Esophagus (tissue), 2 donors: ENCODE measurements around the gene FAM78A. TPM values are rescaled to one million over a fixed set of nuclear protein-coding genes. Genes with fewer than 3 reads are reported as not detected.

Source experiments
- H3K27ac ChIP-seq, 2 donors: one replicate each; pipeline ENCODE4 v1.5.1; 2013; ENCODE audit warnings: low read depth in 2 of 2, mild to moderate bottlenecking in 2 of 2, inconsistent platforms in 1 of 2, low read length in 1 of 2, moderate library complexity in 1 of 2
- H3K27me3 ChIP-seq, 2 donors: one replicate each; pipeline ENCODE4 v1.6.1; 2013; ENCODE audit warnings: low read length in 2 of 2, control low read depth in 1 of 2, mild to moderate bottlenecking in 1 of 2; ENCODE audit not compliant: insufficient read depth in 2 of 2, control insufficient read depth in 1 of 2
- H3K36me3 ChIP-seq, 2 donors: one replicate each; pipeline ENCODE4 v1.6.1; 2013; ENCODE audit warnings: low read length in 1 of 2; ENCODE audit not compliant: control insufficient read depth in 2 of 2, insufficient read depth in 2 of 2
- H3K4me1 ChIP-seq, 2 donors: one replicate each; pipeline ENCODE4 v1.6.1; 2013; ENCODE audit warnings: low read length in 1 of 2; ENCODE audit not compliant: control insufficient read depth in 2 of 2, insufficient read depth in 2 of 2
- H3K4me3 ChIP-seq, 2 donors: one replicate each; pipeline ENCODE4 v1.5.1; 2013; ENCODE audit warnings: low read length in 2 of 2, mild to moderate bottlenecking in 2 of 2, low read depth in 1 of 2, moderate library complexity in 1 of 2
- H3K9me3 ChIP-seq, 2 donors: one replicate each; pipeline ENCODE4 v1.6.1; 2013; ENCODE audit warnings: mild to moderate bottlenecking in 2 of 2, low read depth in 1 of 2, low read length in 1 of 2, moderate library complexity in 1 of 2; ENCODE audit not compliant: control insufficient read depth in 2 of 2, insufficient read depth in 1 of 2
- WGBS, 2 donors: extraction: QIAGEN DNeasy Blood & Tissue Kit; methylation state at CpG; one replicate each; pipeline ENCODE4 v1.1.7; 2013; 5-methylcytosine and 5-hydroxymethylcytosine counted together
- polyA plus RNA-seq, 2 donors: library from polyadenylated mRNA; stranded (reverse); fragments of 200-250 nt; gene quantifications; one replicate each; pipeline ENCODE4 v1.2.3, GENCODE V29; 2013
- donor health status: healthy with polysubstance abuse.
- donor health status: Bipolar disorder and iron deficiency.

Gene FAM78A
- polyA plus RNA-seq, 2 donors = 0.62 to 0.86 TPM

DNA sequence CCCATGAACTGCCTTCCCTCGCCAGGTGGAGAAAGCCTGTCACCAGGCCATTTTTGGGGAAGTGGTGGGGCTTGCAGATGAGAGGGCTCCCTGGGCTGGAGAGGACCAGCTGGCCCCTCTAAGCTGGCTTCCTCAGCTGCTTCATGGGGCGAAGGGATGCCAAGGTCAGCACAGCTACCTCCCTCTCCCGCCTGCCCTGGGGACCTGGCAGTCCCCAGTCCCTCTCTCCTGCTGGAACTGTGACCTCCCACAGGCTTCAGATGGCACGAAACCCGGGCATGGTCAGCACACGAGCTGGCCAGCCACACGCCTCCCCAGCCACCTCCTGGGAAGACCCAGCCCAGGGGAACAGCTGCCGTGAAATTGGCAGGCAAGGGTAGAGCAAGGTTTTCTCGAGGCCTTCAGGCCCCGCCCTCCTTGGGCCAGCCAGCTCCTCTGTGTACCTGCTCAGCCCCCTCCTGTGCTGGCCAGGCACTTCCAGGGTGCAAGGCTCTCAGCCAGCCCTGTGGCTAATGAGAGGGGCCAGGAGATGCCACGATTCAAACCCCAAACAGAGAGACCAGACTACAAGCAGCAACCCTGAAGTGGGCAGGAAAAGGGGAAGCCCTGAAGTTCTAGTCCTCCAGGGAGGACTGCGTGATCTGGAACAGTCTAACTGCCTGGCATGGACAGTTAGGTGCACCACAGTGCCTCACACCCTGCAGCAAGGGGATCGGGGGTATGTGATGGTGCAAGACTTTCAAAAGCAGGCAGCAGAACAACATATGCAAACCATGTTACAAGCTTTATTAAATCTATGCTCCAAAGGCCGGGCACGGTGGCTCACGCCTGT, 26.1 kb upstream of the FAM78A start:
- Histone ChIP-seq H3K27me3 (no peaks in the 10 kb centered on the region), H3K36me3 (no peaks in the 10 kb centered on the region), H3K27ac (no peak overlapping the region), H3K9me3 (peaks cover 0 to 2% of the 10 kb centered on the region in 2 donors), H3K4me3 (no peak overlapping the region), H3K4me1 (no peaks in the 10 kb centered on the region)
- WGBS, 2 donors = 73 to 74% methylated on average over 16 of the region's 16 CpGs

DNA sequence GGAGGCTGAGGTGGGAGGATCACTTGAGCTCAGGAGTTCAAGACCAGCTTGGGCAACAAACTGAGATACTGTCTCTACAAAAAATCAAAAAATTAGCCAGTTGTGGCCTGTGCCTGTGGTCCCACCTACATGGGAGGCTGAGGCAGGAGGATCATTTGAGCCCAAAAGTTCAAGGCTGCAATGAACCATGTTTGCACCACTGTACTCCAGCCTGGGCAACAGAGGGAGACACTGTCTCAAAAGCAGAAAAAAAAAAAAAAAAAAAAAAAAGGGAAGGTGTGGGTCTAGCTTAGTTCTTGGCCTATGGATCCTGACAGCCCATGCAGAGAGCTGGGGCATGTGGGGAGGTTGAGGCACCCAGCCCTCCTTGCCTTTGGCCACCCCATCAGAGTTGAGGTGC, 24.1 kb upstream of the FAM78A start:
- Histone ChIP-seq H3K9me3 (no peaks in the 10 kb centered on the region), H3K4me3 (no peak overlapping the region), H3K36me3 (no peaks in the 10 kb centered on the region), H3K4me1 (no peaks in the 10 kb centered on the region), H3K27me3 (no peaks in the 10 kb centered on the region), H3K27ac (no peak overlapping the region)

DNA sequence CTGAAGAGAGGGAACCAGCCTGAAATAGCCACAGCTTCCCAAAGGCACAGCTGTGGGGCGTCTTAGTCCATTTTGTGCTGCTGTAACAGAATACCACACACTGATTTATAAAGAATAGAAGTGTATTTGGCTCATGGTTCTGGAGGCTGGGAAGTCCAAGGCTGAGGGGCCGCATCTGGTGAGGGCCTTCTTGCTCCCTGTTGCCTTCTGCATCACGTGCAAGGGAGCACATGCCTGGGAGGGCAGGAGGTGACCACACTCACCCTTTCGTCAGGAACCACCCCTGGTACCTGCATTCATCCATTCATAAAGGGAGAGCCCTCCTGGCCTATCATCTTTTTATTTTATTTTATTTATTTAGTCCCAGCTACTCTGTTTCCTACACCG, 23.6 kb upstream of the FAM78A start:
- Histone ChIP-seq H3K4me3 (no peak overlapping the region), H3K9me3 (no peaks in the 10 kb centered on the region), H3K4me1 (no peaks in the 10 kb centered on the region), H3K27ac (no peak overlapping the region), H3K36me3 (no peaks in the 10 kb centered on the region), H3K27me3 (no peaks in the 10 kb centered on the region)
- 71 to 77% methylated on average over 5 of the region's 5 CpGs for WGBS, 2 donors

DNA sequence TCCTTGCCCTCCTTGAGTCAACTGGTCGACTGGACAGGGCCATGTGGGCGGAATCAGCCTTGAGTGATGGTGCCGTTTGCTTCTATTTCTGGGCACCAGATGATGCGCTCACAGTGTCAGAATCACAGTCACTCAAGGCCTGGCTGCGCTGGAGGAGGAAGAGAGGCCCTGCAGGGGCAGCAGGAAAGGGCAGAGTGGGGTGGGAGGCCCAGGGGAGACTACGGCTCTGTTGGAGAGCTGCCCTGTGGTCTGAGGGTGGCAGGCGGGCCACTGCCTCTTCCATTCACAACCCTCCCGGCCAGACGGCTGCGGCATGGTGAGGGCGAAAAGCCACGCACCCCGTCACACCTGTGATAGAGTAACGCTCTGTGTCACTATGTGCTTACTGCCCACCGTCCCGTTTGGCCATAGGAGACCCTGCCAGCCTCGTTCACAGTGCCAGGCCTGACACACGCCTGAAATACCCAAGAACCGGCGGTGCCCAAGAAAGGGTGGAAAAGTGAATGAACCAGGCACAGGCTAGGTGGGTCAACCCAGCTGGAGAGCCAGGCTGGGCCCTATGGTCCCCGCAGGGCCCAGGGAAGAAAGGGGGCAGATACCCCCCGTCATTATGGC, 23.1 kb upstream of the FAM78A start:
- no peaks in the 10 kb centered on the region for H3K4me1 ChIP-seq
- no peak overlapping the region for H3K4me3 ChIP-seq
- H3K9me3 ChIP-seq = no peaks in the 10 kb centered on the region
- H3K27me3 ChIP-seq = no peaks in the 10 kb centered on the region
- no peak overlapping the region for H3K27ac ChIP-seq
- no peaks in the 10 kb centered on the region for H3K36me3 ChIP-seq
- 70 to 85% methylated on average over 22 of the region's 22 CpGs for WGBS, 2 donors

DNA sequence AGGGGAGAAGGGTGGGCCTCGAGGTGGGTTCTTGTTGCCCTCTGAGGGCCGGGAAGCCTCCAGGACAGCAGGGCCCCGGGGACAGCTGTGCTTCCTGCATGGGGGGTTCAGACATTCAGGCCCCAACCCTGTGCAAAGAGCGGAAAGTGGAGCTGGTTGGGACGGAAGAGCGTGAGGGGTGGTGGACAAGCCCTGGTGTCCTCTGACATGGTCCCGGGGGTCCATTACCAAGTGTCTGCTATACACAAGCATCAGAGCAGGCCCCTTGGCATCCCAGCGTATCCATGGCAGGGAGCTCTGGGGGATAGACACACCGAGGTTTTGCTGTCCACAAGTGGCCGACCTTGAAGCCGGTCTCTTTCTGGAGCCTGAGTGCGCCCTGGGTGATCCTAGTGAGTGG, 22.5 kb upstream of the FAM78A start:
- WGBS, 2 donors = 87 to 92% methylated on average over 12 of the region's 12 CpGs

DNA sequence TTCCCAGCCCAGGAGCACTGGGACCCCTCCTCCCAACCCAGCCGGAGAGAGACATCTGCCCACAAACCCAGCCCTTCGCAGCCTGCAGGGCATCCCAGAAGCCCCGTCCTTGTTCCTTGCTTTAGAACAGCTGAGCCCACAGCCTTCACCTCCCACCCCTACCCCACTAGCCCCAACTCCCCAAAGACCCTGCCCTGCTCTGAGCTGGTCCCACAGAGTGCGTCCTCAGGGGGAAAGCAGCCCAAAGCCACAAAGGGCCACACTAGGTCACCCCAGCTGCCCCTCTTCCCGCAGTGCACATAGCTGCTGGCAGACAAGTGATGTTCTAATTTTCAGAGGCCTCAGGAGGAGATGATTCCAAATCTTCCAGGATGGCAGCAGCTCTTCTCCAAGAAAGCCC, 22.0 kb upstream of the FAM78A start:
- H3K27ac ChIP-seq = no peak overlapping the region
- H3K4me3 ChIP-seq = no peak overlapping the region
- H3K36me3 ChIP-seq = no peaks in the 10 kb centered on the region
- no peaks in the 10 kb centered on the region for H3K27me3 ChIP-seq
- no peaks in the 10 kb centered on the region for H3K9me3 ChIP-seq
- no peaks in the 10 kb centered on the region for H3K4me1 ChIP-seq
- WGBS, 2 donors = 78 to 84% methylated on average over 5 of the region's 5 CpGs

More for the DNA sequence above, 22.5 kb upstream of the FAM78A start:
- H3K27me3 ChIP-seq = no peaks in the 10 kb centered on the region
- H3K9me3 ChIP-seq = no peaks in the 10 kb centered on the region
- H3K4me1 ChIP-seq = no peaks in the 10 kb centered on the region
- H3K36me3 ChIP-seq = no peaks in the 10 kb centered on the region
- H3K27ac ChIP-seq = no peak overlapping the region
- no peak overlapping the region for H3K4me3 ChIP-seq

DNA sequence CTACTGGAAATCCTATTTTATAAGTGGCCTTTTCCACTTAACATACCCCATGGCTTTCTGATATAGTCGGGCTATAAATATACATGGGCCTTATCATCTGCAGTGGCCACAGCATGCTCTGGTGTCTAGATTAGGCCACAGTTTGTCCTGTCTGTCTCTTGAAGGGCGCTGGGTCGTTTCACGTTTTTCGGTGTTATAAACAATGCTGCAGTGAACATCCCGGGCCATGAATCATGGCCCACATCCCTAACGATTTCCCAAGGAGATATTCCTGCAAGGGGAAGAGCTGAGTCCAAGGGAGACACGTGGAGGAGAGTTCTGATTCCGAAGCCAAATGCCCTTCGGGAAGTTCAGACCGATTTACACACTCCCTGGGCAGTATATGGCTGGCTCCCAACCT, 21.6 kb upstream of the FAM78A start:
- Histone ChIP-seq H3K27me3 (no peaks in the 10 kb centered on the region), H3K4me1 (no peaks in the 10 kb centered on the region), H3K36me3 (no peaks in the 10 kb centered on the region), H3K27ac (no peak overlapping the region), H3K4me3 (no peak overlapping the region), H3K9me3 (no peaks in the 10 kb centered on the region)
- WGBS, 2 donors = 70 to 73% methylated on average over 11 of the region's 11 CpGs

DNA sequence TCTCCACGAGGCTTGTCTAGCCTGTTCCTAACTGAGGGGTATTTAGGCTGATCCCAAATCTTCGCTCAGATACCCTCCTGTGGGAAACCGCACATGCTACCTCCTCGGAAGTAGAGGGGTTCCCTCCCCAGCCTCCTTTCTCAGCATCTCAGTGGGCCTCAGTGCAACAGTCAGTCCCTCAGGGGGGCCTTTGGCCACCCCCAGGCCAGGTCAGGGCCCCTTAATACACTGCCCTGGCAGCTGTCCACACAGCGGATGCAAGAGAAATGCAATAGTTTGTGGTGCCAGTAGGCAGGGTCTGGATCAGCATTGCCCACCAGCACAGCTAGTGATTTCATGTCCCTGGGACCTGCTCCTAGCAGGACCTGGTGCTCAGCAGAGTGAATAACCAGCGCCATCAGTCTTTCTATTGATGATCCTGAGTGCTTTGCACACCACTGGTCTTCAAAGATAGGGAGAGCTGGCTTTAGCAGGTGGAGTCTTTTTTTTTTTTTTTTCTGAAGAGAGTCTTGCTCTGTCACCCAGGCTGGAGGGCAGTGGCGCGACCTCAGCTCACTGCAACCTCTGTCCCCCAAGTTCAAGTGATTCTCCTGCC, 20.7 kb upstream of the FAM78A start:
- Histone ChIP-seq H3K9me3 (no peaks in the 10 kb centered on the region), H3K27ac (no peak overlapping the region), H3K36me3 (no peaks in the 10 kb centered on the region), H3K27me3 (no peaks in the 10 kb centered on the region), H3K4me1 (no peaks in the 10 kb centered on the region), H3K4me3 (no peak overlapping the region)
- WGBS, 2 donors = 85% methylated on average over 8 of the region's 8 CpGs

DNA sequence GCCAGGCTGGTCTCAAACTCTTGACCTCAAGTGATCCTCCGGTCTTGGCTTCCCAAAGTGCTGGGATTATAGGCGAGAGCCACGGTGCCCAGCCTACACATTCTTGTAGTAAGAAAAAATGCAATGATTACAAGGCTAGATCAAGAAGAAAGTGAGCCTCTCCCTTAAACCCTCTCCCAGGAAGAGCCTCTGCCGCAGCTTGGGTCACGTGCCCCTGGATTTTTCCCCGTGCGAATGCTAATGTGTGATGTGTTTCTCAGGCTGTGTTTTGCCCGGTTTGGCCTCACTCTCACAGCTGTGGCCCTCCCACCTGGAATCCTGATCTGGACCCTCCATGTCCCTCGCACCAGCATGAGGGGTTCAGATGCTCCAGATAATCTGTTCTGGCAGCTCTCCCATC, 20.1 kb upstream of the FAM78A start:
- no peak overlapping the region for H3K27ac ChIP-seq
- H3K4me3 ChIP-seq = no peak overlapping the region
- 76 to 79% methylated on average over 9 of the region's 9 CpGs for WGBS, 2 donors
- no peaks in the 10 kb centered on the region for H3K36me3 ChIP-seq
- H3K9me3 ChIP-seq = no peaks in the 10 kb centered on the region
- H3K27me3 ChIP-seq = no peaks in the 10 kb centered on the region
- no peaks in the 10 kb centered on the region for H3K4me1 ChIP-seq
